ENCODE measurements around the gene GAD1.

DNA sequence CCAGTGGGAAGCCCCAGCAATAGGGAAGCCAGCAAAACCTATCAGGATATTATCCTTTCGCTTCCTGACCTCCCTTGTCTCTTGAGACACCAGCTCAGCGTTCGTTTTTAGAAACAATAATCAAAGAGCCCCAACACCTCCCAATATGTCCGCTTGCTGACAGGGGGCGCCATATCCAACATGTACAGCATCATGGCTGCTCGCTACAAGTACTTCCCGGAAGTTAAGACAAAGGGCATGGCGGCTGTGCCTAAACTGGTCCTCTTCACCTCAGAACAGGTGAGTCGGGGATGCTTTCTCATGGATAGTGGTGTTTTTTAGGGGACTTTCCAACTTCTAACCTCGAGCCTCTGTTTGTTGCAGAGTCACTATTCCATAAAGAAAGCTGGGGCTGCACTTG, 28.7 kb downstream of the GAD1 start:
- TF ChIP-seq MAX (CRISPR knock-in tag; IDR thresholded peaks at IDR 0.05) (no peak), MYBL2 (CRISPR knock-in tag; IDR thresholded peaks at IDR 0.05) (no peak), MXD4 (CRISPR knock-in tag; IDR thresholded peaks at IDR 0.05; ENCODE audit: borderline replicate concordance) (no peak), CTCF (IDR thresholded peaks at IDR 0.05) (peak; percentile 73), TP53 (CRISPR knock-in tag; IDR thresholded peaks at IDR 0.05) (no peak), KAT7 (CRISPR knock-in tag; IDR thresholded peaks at IDR 0.05; ENCODE audit: borderline replicate concordance) (no peak)
- TF ChIP-seq, protein P1, sequence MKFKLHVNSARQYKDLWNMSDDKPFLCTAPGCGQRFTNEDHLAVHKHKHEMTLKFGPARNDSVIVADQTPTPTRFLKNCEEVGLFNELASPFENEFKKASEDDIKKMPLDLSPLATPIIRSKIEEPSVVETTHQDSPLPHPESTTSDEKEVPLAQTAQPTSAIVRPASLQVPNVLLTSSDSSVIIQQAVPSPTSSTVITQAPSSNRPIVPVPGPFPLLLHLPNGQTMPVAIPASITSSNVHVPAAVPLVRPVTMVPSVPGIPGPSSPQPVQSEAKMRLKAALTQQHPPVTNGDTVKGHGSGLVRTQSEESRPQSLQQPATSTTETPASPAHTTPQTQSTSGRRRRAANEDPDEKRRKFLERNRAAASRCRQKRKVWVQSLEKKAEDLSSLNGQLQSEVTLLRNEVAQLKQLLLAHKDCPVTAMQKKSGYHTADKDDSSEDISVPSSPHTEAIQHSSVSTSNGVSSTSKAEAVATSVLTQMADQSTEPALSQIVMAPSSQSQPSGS (CRISPR knock-in tag; IDR thresholded peaks at IDR 0.05; ENCODE audit: borderline replicate concordance, low read depth), result no peak

Measured in WTC11 (cell line).